A673 (cell line): Measurements from ENCODE around the gene IQUB. TPM values are rescaled to one million over a fixed set of nuclear protein-coding genes. Genes with fewer than 3 reads are reported as not detected.

Experiments
- BruUV-seq: library from RNA; stranded (reverse); fragments of 400-500 nt; replicated peaks from 2 replicates; lab custom pipeline; 2021; lab: Mats Ljungman, UMichigan
- CTCF ChIA-PET: fragments of 300-600 bp; sonication (Branson Sonifier 250); formaldehyde crosslinking; loops from one replicate; lab custom pipeline; 2022; ENCODE audit warnings: antibody characterized with exemption; lab: Charles Lee
- POLR2A ChIA-PET: fragments of 300-600 bp; sonication (Branson Sonifier 250); formaldehyde crosslinking; loops from one replicate; lab custom pipeline; 2022; ENCODE audit warnings: antibody characterized with exemption; ENCODE audit not compliant: low non-redundant PET; lab: Charles Lee
- DNase-seq: peaks from one replicate; pipeline ENCODE4 v3.0.0-alpha.2; 2015; ENCODE audit warnings: low spot score
- H3K27ac ChIP-seq: fragments of 200-600 bp; sonication (generic); 2 replicates; pipeline ENCODE4 v1.5.1; 2016; ENCODE audit warnings: mixed run types, low read depth, mild to moderate bottlenecking, mixed read lengths, antibody characterized with exemption, low read length; ENCODE audit not compliant: poor library complexity, severe bottlenecking
- H3K27me3 ChIP-seq: fragments of 200-600 bp; sonication (generic); replicated peaks from 2 replicates; pipeline ENCODE4 v1.6.1; 2017; ENCODE audit warnings: mixed run types, low read depth, mild to moderate bottlenecking, mixed read lengths, antibody characterized with exemption, low read length; ENCODE audit not compliant: insufficient read depth, poor library complexity
- H3K36me3 ChIP-seq: fragments of 200-600 bp; sonication (generic); 2 replicates; pipeline ENCODE4 v1.6.1; 2016; ENCODE audit warnings: mixed run types, mild to moderate bottlenecking, mixed read lengths, antibody characterized with exemption, low read length; ENCODE audit not compliant: insufficient read depth, poor library complexity, severe bottlenecking
- H3K4me1 ChIP-seq: fragments of 200-600 bp; sonication (generic); 2 replicates; pipeline ENCODE4 v1.6.1; 2017; ENCODE audit warnings: mixed run types, mild to moderate bottlenecking, mixed read lengths, antibody characterized with exemption, low read length; ENCODE audit not compliant: insufficient read depth, poor library complexity, severe bottlenecking
- H3K4me3 ChIP-seq: fragments of 200-600 bp; sonication (generic); 2 replicates; pipeline ENCODE4 v1.5.1; 2016; ENCODE audit warnings: low read depth, mixed run types, mild to moderate bottlenecking, mixed read lengths, low read length; ENCODE audit not compliant: poor library complexity, severe bottlenecking
- H3K9me3 ChIP-seq: fragments of 200-600 bp; sonication (generic); 2 replicates; pipeline ENCODE4 v1.6.1; 2016; ENCODE audit warnings: mixed run types, low read depth, mild to moderate bottlenecking, mixed read lengths, antibody characterized with exemption, low read length; ENCODE audit not compliant: poor library complexity, severe bottlenecking
- CTCF ChIP-seq: fragments of 300-800, 200-600 bp; sonication (generic); conservative IDR thresholded peaks from 2 replicates; pipeline ENCODE4 v1.5.1; 2017; ENCODE audit warnings: low read depth, mild to moderate bottlenecking, antibody characterized with exemption, low read length, moderate library complexity, mixed read lengths
- EZH2 ChIP-seq: fragments of 200-600 bp; sonication (generic); IDR thresholded peaks from 2 replicates; pipeline ENCODE4 v1.6.1; 2017; ENCODE audit warnings: borderline replicate concordance, low read depth, mild to moderate bottlenecking, mixed read lengths, antibody characterized with exemption, low read length; ENCODE audit not compliant: poor library complexity, severe bottlenecking
- intact Hi-C: fragments of 100-400 bp; cut with micrococcal nuclease; formaldehyde crosslinking; loops from one replicate; pipeline ENCODE4 v1.10.0; 2022; ENCODE audit not compliant: unreplicated experiment
- total RNA-seq: library from RNA; stranded (reverse); gene quantifications from 2 replicates; pipeline ENCODE4 v1.2.3, GENCODE V29; 2021

The IQUB gene
- total RNA-seq, 1 experiment from 2014 or later: 0.62 TPM

DNA sequence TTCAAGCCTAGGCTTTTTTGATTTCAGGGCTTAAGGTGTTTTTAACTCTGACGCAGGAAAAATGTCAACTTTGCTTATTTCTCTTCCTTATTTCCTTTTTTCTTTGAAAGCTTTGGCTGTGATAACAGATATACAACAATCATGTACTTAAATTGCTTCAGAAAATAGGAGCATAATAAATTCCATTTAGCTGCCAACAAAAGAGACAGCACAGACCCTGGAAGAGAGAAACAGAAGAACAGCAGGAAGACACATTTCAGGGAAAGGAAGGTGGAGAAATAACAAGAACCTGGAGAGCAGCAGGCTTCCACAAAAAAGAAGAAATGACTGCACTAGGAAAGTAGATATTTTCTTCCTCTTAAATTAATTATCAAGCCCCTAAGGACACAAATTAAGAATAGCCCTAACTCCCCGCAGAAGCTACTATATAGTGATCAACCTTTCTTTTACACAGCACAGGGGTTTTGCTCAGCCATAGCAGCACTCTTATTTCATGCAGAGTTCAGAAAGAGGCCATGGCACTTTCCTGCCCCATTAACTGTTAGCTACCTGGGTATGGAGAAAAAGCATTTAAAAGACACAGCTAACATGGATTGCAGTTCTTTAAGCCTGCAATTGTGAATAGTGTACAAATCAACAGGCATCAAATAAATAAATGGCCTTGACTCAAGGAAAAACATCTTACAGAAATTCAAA is 61.5 kb downstream of the IQUB start:
- BruUV-seq: no TSS peak
- Histone ChIP-seq H3K4me1 (no peaks in the 10 kb centered on the region), H3K27me3 (no peaks in the 10 kb centered on the region), H3K4me3 (no peak overlapping the region), H3K9me3 (no peaks in the 10 kb centered on the region), H3K27ac (no peak overlapping the region), H3K36me3 (no peaks in the 10 kb centered on the region)
- no peak for DNase-seq
- ChIA-PET CTCF (no interaction called here), POLR2A (interaction anchor here (0.7 kb wide), 1 partner anchor 45 kb away, joined by 4 read pairs; no protein-coding TSS in a partner anchor)
- TF ChIP-seq EZH2 (no peak), CTCF (no peak)
- intact Hi-C loops: no loop called here

- ChIA-PET POLR2A (no interaction called here), CTCF (no interaction called here)
- TF ChIP-seq EZH2: no peak
- TF ChIP-seq CTCF: no peak
- Histone ChIP-seq H3K4me3 (no peak overlapping the region), H3K36me3 (no peaks in the 10 kb centered on the region), H3K27me3 (no peaks in the 10 kb centered on the region), H3K4me1 (no peaks in the 10 kb centered on the region), H3K27ac (no peak overlapping the region), H3K9me3 (no peaks in the 10 kb centered on the region)
- no TSS peak for BruUV-seq
- DNase-seq: no peak
- intact Hi-C loops: no loop called here
Observed at GRCh38 chr7:123472327-123472726, 62.1 kb downstream of the IQUB start.

DNA sequence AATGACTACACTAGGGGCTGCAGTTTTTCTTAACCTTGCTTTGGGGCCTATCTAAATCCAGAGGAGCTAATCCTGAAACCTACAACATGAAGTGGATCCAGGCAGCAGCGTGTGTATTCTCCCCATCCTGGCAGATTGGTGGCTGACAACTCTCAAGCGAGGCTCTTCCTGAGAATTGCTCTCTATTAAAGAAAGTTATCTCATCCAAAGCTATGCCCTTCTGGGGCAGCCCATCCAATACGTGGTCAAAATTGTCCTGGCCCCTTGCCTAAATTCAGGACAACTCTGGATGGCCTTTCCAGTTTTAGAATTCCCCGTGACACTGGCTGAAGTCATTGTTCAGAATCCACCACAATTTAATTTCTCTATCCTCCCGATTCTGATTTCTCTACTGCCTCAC is 66.1 kb downstream of the IQUB start:
- Histone ChIP-seq H3K27ac (no peak overlapping the region), H3K36me3 (no peaks in the 10 kb centered on the region), H3K27me3 (no peaks in the 10 kb centered on the region), H3K9me3 (no peaks in the 10 kb centered on the region), H3K4me3 (no peak overlapping the region), H3K4me1 (no peaks in the 10 kb centered on the region)
- intact Hi-C loops: no loop called here
- ChIA-PET POLR2A (no interaction called here), CTCF (no interaction called here)
- DNase-seq: no peak
- no TSS peak for BruUV-seq
- TF ChIP-seq CTCF (no peak), EZH2 (no peak)
